Lower leg skin (tissue), 3 donors: ENCODE measurements around the gene KCND2.

Experiments used
- POLR2A ChIP-seq, 2 donors: fragments of 450-650 bp; IDR thresholded peaks; one replicate each; pipeline ENCODE4 v1.6.1; 2016 to 2017; ENCODE audit warnings: antibody characterized with exemption in 2 of 2, mild to moderate bottlenecking in 1 of 2, moderate library complexity in 1 of 2
- TF ChIP-seq, protein P1 (sequence below), 3 donors: fragments of 450-650 bp; IDR thresholded peaks; one replicate each; pipeline ENCODE4 v1.5.1; 2016; ENCODE audit warnings: antibody characterized with exemption in 3 of 3, mild to moderate bottlenecking in 3 of 3, moderate library complexity in 2 of 3

DNA sequence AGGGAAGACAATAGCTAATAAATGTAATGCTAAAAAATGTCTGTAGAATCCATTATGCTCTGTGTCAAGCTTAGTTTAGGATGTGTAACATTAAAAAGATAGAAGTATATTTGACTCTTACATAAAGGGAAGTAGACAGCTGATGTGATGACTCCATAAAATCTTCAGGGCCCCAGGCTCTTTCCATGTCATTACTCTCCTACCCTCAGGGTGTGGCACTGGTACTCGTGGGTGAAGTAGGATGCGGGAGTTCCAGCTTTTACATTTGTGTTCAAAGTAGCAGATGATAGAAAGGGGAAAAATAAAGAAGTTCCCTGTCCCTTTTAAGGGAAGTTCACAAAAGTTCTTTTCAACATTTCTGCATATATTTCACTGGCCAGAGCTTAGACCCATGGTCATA lies 427.8 kb downstream of the KCND2 start:
- TF ChIP-seq, protein P1, sequence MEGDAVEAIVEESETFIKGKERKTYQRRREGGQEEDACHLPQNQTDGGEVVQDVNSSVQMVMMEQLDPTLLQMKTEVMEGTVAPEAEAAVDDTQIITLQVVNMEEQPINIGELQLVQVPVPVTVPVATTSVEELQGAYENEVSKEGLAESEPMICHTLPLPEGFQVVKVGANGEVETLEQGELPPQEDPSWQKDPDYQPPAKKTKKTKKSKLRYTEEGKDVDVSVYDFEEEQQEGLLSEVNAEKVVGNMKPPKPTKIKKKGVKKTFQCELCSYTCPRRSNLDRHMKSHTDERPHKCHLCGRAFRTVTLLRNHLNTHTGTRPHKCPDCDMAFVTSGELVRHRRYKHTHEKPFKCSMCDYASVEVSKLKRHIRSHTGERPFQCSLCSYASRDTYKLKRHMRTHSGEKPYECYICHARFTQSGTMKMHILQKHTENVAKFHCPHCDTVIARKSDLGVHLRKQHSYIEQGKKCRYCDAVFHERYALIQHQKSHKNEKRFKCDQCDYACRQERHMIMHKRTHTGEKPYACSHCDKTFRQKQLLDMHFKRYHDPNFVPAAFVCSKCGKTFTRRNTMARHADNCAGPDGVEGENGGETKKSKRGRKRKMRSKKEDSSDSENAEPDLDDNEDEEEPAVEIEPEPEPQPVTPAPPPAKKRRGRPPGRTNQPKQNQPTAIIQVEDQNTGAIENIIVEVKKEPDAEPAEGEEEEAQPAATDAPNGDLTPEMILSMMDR (IDR thresholded peaks at IDR 0.05), result no peak
- TF ChIP-seq POLR2A (IDR thresholded peaks at IDR 0.05), result no peak
